ENCODE results near the gene HLA-DRB1.

GRCh38 chr6:32638532-32639219, 49.0 kb upstream of the HLA-DRB1 start:
- TF ChIP-seq, protein P1, sequence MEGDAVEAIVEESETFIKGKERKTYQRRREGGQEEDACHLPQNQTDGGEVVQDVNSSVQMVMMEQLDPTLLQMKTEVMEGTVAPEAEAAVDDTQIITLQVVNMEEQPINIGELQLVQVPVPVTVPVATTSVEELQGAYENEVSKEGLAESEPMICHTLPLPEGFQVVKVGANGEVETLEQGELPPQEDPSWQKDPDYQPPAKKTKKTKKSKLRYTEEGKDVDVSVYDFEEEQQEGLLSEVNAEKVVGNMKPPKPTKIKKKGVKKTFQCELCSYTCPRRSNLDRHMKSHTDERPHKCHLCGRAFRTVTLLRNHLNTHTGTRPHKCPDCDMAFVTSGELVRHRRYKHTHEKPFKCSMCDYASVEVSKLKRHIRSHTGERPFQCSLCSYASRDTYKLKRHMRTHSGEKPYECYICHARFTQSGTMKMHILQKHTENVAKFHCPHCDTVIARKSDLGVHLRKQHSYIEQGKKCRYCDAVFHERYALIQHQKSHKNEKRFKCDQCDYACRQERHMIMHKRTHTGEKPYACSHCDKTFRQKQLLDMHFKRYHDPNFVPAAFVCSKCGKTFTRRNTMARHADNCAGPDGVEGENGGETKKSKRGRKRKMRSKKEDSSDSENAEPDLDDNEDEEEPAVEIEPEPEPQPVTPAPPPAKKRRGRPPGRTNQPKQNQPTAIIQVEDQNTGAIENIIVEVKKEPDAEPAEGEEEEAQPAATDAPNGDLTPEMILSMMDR (IDR thresholded peaks at IDR 0.05; ENCODE audit: borderline replicate concordance, extremely low read depth, low read length, poor library complexity, severe bottlenecking), result no peak
- no peak for TF ChIP-seq EZH2 (IDR thresholded peaks at IDR 0.05; ENCODE audit: borderline replicate concordance, low read depth, low read length, severe bottlenecking)
